Common myeloid progenitor, CD34-positive (primary cell): ENCODE results near the gene DKK3.
A peak's percentile ranks its signal among the peaks of the same experiment; 100 is the strongest.

Experiments used
- CTCF ChIA-PET: fragments of 350-600 bp; sonication (Branson Sonifier 250); formaldehyde crosslinking; loops from one replicate; lab custom pipeline; 2021; ENCODE audit warnings: antibody characterized with exemption; lab: Charles Lee
- POLR2A ChIA-PET: fragments of 350-600 bp; sonication (Branson Sonifier 250); formaldehyde crosslinking; loops from one replicate; lab custom pipeline; 2021; ENCODE audit warnings: antibody characterized with exemption; lab: Charles Lee
- DNase-seq, 3 donors: peaks; one replicate each; pipeline versions ENCODE4 v3.0.0 to v3.0.0-alpha.2; 2013
- H3K27ac ChIP-seq, 2 experiments: 1 replicate in 1 of 2; 2 replicates in 1 of 2; pipeline ENCODE4 v1.7.0; 2013; ENCODE audit warnings: inconsistent platforms in 2 of 2, low read length in 2 of 2, mild to moderate bottlenecking in 2 of 2, low read depth in 1 of 2, moderate library complexity in 1 of 2; ENCODE audit not compliant: severe bottlenecking in 2 of 2, insufficient read depth in 1 of 2, poor library complexity in 1 of 2
- H3K27me3 ChIP-seq, 5 experiments: replicated peaks in 2 of 5; 1 replicate in 3 of 5; 2 replicates in 2 of 5; pipeline versions ENCODE4 v1.6.1 to v1.7.0; 2013; ENCODE audit warnings: low read length in 4 of 5, mild to moderate bottlenecking in 2 of 5, moderate library complexity in 2 of 5, inconsistent platforms in 1 of 5; ENCODE audit not compliant: insufficient read depth in 5 of 5, control insufficient read depth in 4 of 5
- H3K36me3 ChIP-seq, 4 experiments: 1 replicate in 2 of 4; 2 replicates in 2 of 4; pipeline versions ENCODE4 v1.6.1 to v1.7.0; 2013; ENCODE audit warnings: low read length in 3 of 4, control low read depth in 1 of 4, mild to moderate bottlenecking in 1 of 4; ENCODE audit not compliant: control insufficient read depth in 4 of 4, insufficient read depth in 4 of 4
- H3K4me1 ChIP-seq, 4 experiments: 1 replicate in 3 of 4; 2 replicates in 1 of 4; pipeline versions ENCODE4 v1.6.1 to v1.7.1; 2013; ENCODE audit warnings: low read length in 3 of 4, mild to moderate bottlenecking in 3 of 4, control low read depth in 1 of 4, inconsistent platforms in 1 of 4, moderate library complexity in 1 of 4; ENCODE audit not compliant: control insufficient read depth in 4 of 4, insufficient read depth in 4 of 4; ENCODE audit errors: control extremely low read depth in 1 of 4
- H3K4me3 ChIP-seq, 7 experiments: 1 replicate in 4 of 7; 2 replicates in 3 of 7; pipeline versions ENCODE4 v1.5.1 to v1.7.0; 2013; ENCODE audit warnings: mild to moderate bottlenecking in 7 of 7, low read length in 6 of 7, moderate library complexity in 6 of 7, inconsistent platforms in 2 of 7, low read depth in 2 of 7, control low read depth in 1 of 7; ENCODE audit not compliant: insufficient read depth in 4 of 7, control insufficient read depth in 1 of 7; ENCODE audit errors: extremely low read depth in 1 of 7
- H3K9me3 ChIP-seq, 5 experiments: 1 replicate in 4 of 5; 2 replicates in 1 of 5; pipeline versions ENCODE4 v1.6.1 to v1.7.1; 2013; ENCODE audit warnings: low read length in 4 of 5, mild to moderate bottlenecking in 2 of 5, inconsistent platforms in 1 of 5, low read depth in 1 of 5, moderate library complexity in 1 of 5; ENCODE audit not compliant: control insufficient read depth in 4 of 5, insufficient read depth in 2 of 5; ENCODE audit errors: control extremely low read depth in 1 of 5
- WGBS: methylation state at CpG from one replicate; pipeline ENCODE4 v1.1.5; 2013; ENCODE audit not compliant: insufficient coverage; 5-methylcytosine and 5-hydroxymethylcytosine counted together

Gene DKK3

GRCh38 chr11:12005061-12005460 lies 3.4 kb downstream of the DKK3 start:
- DNase-seq = no peak
- WGBS = 97% methylated on average over 3 of the region's 4 CpGs
- CTCF ChIA-PET = interaction anchor here (0.7 kb wide), 1 partner anchor 9 kb away, joined by 3 read pairs; no protein-coding TSS in a partner anchor
- no peak overlapping the region for H3K4me3 ChIP-seq
- POLR2A ChIA-PET = no interaction called here
- H3K27ac ChIP-seq = no peak overlapping the region
- peaks cover 0 to 15% (median 7%) of the 10 kb centered on the region in 4 experiments for H3K4me1 ChIP-seq
- peaks cover 4 to 69% (median 44%) of the 10 kb centered on the region in 5 experiments for H3K27me3 ChIP-seq
- H3K36me3 ChIP-seq = no peaks in the 10 kb centered on the region
- peaks cover 0 to 4% (median 0%) of the 10 kb centered on the region in 5 experiments for H3K9me3 ChIP-seq

- peaks cover 4 to 58% (median 37%) of the 10 kb centered on the region in 5 experiments for H3K27me3 ChIP-seq
- no peak overlapping the region for H3K4me3 ChIP-seq
- no peak for DNase-seq
- 95% methylated on average over 4 of the region's 4 CpGs for WGBS
- H3K9me3 ChIP-seq = no peaks in the 10 kb centered on the region
- H3K36me3 ChIP-seq = no peaks in the 10 kb centered on the region
- ChIA-PET POLR2A (no interaction called here), CTCF (no interaction called here)
- H3K4me1 ChIP-seq = peaks cover 0 to 12% (median 5%) of the 10 kb centered on the region in 4 experiments
- H3K27ac ChIP-seq = no peak overlapping the region
Observed at GRCh38 chr11:12003815-12004214, 4.6 kb downstream of the DKK3 start.

DNA sequence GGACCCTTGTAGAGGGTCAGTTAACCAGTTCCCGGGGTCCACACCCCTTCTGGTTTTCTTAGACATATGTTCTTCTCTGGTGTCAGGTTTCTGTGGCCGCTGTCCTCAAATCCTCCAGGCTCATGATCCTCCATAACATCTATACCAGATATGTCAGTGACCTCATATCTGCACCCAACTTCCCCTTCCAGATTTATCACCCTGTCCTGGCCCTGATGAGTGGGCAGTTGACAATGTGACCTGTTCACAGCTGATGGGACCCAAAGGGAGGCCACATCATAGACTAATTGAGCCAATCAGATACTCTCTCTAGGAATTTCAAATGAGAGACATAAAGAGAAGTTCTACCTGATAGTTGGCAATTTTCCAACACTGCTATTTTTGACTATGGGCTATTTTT lies 5.1 kb downstream of the DKK3 start:
- Histone ChIP-seq H3K4me1 (peaks cover 0 to 8% (median 4%) of the 10 kb centered on the region in 4 experiments), H3K27ac (no peak overlapping the region), H3K4me3 (no peak overlapping the region), H3K9me3 (no peaks in the 10 kb centered on the region), H3K36me3 (no peaks in the 10 kb centered on the region), H3K27me3 (peaks cover 4 to 58% (median 37%) of the 10 kb centered on the region in 5 experiments)
- DNase-seq = no peak
- CTCF ChIA-PET = no interaction called here
- 100% methylated on average over 2 of the region's 2 CpGs for WGBS
- POLR2A ChIA-PET = no interaction called here

- Histone ChIP-seq H3K27ac (no peak overlapping the region), H3K4me3 (no peak overlapping the region), H3K27me3 (peaks cover 4 to 40% (median 21%) of the 10 kb centered on the region in 5 experiments), H3K36me3 (no peaks in the 10 kb centered on the region), H3K4me1 (no peaks in the 10 kb centered on the region), H3K9me3 (no peaks in the 10 kb centered on the region)
- CTCF ChIA-PET = interaction anchor here (1.4 kb wide), 1 partner anchor 9 kb away, joined by 3 read pairs; no protein-coding TSS in a partner anchor
- POLR2A ChIA-PET = no interaction called here
- no peak for DNase-seq
- WGBS = 94% methylated on average over 6 of the region's 7 CpGs
Observed at GRCh38 chr11:12001186-12001585, 7.2 kb downstream of the DKK3 start.

DNA sequence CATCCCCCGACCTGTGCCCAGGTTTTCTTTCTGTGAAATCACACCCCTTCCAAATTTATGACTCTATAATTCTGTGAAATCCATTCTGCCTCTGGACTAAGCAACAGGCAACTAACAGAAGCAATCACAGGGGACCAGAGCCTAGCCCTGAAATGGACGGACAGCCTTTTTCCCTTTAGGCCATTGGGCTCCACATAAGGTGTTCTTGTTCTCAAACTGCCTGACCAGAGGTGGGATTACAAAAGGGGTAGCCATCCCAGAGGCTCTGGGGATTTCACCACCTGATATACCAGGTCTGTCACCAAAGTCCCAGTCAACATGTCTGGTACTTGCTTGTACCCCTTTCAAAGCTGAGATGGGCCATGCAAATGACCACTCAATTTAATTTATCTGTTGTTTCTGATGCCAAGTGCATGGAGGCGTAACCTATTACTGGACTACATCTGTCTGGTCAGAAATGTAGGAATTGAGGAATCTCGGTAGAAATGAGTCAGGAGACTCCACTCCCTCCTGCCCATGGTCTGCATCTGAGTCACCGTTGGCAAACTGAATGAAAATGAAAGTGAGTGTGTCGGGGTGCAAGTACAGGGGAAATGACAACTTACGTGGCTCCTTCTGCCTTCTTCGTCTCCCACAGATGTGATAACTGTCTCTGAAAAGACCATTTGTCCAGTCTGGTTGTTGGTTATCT lies 10.2 kb downstream of the DKK3 start:
- ChIA-PET CTCF (no interaction called here), POLR2A (no interaction called here)
- peak overlapping the region in 3 of 7 experiments; percentile 27 to 65 (median 40) for H3K4me3 ChIP-seq
- H3K27ac ChIP-seq = no peak overlapping the region
- WGBS = 64% methylated on average over 5 of the region's 8 CpGs
- H3K4me1 ChIP-seq = no peaks in the 10 kb centered on the region
- peaks cover 0 to 19% (median 7%) of the 10 kb centered on the region in 5 experiments for H3K27me3 ChIP-seq
- no peaks in the 10 kb centered on the region for H3K9me3 ChIP-seq
- DNase-seq = peak; percentile 2 to 31 (median 21)
- no peaks in the 10 kb centered on the region for H3K36me3 ChIP-seq

DNA sequence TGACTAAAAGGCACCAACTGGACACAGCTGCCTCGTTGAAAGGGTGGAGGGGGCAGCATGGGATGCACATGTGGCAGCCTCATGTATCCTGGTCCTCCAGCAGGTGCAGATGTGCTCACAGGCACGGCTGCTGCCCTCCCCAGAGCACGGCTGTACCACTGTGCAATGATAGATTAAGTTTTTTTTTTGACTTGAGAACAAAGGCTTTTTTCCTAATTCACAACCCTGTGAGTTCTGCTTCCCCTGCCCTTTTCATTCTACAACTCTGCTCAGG lies 11.4 kb downstream of the DKK3 start:
- Histone ChIP-seq H3K4me3 (no peak overlapping the region), H3K4me1 (no peaks in the 10 kb centered on the region), H3K36me3 (no peaks in the 10 kb centered on the region), H3K27me3 (peaks cover 0 to 19% (median 7%) of the 10 kb centered on the region in 5 experiments), H3K27ac (no peak overlapping the region), H3K9me3 (no peaks in the 10 kb centered on the region)
- WGBS = 97% methylated on average over 3 of the region's 3 CpGs
- ChIA-PET CTCF (no interaction called here), POLR2A (no interaction called here)
- DNase-seq = no peak

- DNase-seq = no peak
- POLR2A ChIA-PET = no interaction called here
- no peaks in the 10 kb centered on the region for H3K9me3 ChIP-seq
- H3K27ac ChIP-seq = no peak overlapping the region
- 96% methylated on average over 9 of the region's 11 CpGs for WGBS
- CTCF ChIA-PET = interaction anchor here (1.1 kb wide), 1 partner anchor 9 kb away, joined by 3 read pairs; no protein-coding TSS in a partner anchor
- H3K4me1 ChIP-seq = no peaks in the 10 kb centered on the region
- H3K4me3 ChIP-seq = no peak overlapping the region
- H3K27me3 ChIP-seq = peaks cover 0 to 19% (median 5%) of the 10 kb centered on the region in 5 experiments
- H3K36me3 ChIP-seq = no peaks in the 10 kb centered on the region
Observed at GRCh38 chr11:11996321-11997048, 11.9 kb downstream of the DKK3 start.
